ENCODE data around the gene CCBE1.

- no peak for TF ChIP-seq POLR2A (IDR thresholded peaks at IDR 0.05)
- TF ChIP-seq, protein P1, sequence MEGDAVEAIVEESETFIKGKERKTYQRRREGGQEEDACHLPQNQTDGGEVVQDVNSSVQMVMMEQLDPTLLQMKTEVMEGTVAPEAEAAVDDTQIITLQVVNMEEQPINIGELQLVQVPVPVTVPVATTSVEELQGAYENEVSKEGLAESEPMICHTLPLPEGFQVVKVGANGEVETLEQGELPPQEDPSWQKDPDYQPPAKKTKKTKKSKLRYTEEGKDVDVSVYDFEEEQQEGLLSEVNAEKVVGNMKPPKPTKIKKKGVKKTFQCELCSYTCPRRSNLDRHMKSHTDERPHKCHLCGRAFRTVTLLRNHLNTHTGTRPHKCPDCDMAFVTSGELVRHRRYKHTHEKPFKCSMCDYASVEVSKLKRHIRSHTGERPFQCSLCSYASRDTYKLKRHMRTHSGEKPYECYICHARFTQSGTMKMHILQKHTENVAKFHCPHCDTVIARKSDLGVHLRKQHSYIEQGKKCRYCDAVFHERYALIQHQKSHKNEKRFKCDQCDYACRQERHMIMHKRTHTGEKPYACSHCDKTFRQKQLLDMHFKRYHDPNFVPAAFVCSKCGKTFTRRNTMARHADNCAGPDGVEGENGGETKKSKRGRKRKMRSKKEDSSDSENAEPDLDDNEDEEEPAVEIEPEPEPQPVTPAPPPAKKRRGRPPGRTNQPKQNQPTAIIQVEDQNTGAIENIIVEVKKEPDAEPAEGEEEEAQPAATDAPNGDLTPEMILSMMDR (IDR thresholded peaks at IDR 0.05): no peak
These were observed 50.3 kb downstream of the CCBE1 start for GRCh38 chr18:59646963-59647307.

Measured in uterus (tissue), 2 donors.